ENCODE data around the gene MTNR1B. TPM values are rescaled to one million over a fixed set of nuclear protein-coding genes. Genes with fewer than 3 reads are reported as not detected.

The MTNR1B gene
- total and polyA plus RNA-seq, 2 of the 13 experiments (the other 11 are each of a cell fraction or from before 2014, with no cell fraction given), result not detected

DNA sequence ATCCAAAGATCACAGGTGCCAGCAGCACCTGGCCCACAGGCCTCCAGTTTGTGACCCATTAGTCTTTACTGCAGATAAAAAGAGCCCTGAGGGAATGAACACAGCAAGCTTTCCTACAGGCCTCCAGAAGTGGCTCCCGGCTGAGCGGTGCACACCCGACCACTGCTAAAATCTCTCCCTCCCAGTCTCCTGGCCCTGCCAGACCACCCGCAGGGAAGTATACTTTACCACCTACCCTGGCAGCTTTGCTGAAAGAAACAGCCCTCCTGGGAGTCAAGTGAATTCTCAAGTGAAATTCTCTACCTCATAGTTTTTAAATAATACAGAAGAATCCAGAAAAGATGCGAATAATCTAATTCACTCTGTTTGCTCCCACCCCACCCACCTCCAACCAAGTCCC, 15.4 kb upstream of the MTNR1B start:
- Histone ChIP-seq H3K36me3 (replicated peaks in 1 of 2; ENCODE audit: control insufficient read depth in 1 of 2, insufficient read depth in 2 of 2, low read length in 2 of 2) (no peaks in the 10 kb centered on the region), H3K9ac (ENCODE audit: insufficient read depth, low read depth, low read length) (no peak overlapping the region), H3K4me3 (replicated peaks in 1 of 3; ENCODE audit: insufficient read depth in 1 of 3, low read depth in 2 of 3, low read length in 3 of 3) (no peak overlapping the region), H3K9me3 (ENCODE audit: low read length) (no peaks in the 10 kb centered on the region; the same call in 1 of the 2 replicates), H3K27ac (ENCODE audit: extremely low read length, insufficient read depth, low read length) (no peak overlapping the region), H2AFZ (ENCODE audit: low read length) (no peak overlapping the region), H3K79me2 (ENCODE audit: insufficient read depth, low read length) (no peaks in the 10 kb centered on the region), H4K20me1 (ENCODE audit: insufficient read depth, low read length) (no peaks in the 10 kb centered on the region), H3K27me3 (ENCODE audit: control insufficient read depth in 1 of 2, insufficient read depth in 2 of 2, low read length in 2 of 2) (no peaks in the 10 kb centered on the region; a peak in 1 of 5 replicates), H3K4me2 (ENCODE audit: low read depth, low read length) (no peak overlapping the region), H3K4me1 (ENCODE audit: insufficient read depth, low read length) (peaks cover 2% of the 10 kb centered on the region)
- in situ Hi-C loops (cut with HindIII; ENCODE audit: extremely low pct_ligation_motif_present, low pct_unique_long_range_greater_than_20kb) (no loop called here), intact Hi-C loops (cut with micrococcal nuclease; ENCODE audit: unreplicated experiment) (no loop called here)
- 61% methylated on average over 4 of the region's 5 CpGs for WGBS (ENCODE audit: low lambda C conversion rate)
- TF ChIP-seq, protein P1, sequence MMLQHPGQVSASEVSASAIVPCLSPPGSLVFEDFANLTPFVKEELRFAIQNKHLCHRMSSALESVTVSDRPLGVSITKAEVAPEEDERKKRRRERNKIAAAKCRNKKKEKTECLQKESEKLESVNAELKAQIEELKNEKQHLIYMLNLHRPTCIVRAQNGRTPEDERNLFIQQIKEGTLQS (CRISPR knock-in tag; IDR thresholded peaks at IDR 0.05), result no peak
- TF ChIP-seq FOSL1 (CRISPR knock-in tag; IDR thresholded peaks at IDR 0.05; ENCODE audit: borderline replicate concordance) (no peak), ZBTB20 (CRISPR knock-in tag; IDR thresholded peaks at IDR 0.05; ENCODE audit: borderline replicate concordance, low read depth) (no peak)
- ChIA-PET POLR2A (no interaction called here), CTCF (ENCODE audit: low intra/inter-chr PET ratio, low total read pairs) (no interaction called here)
- ATAC-seq, result no peak
- no peak for DNase-seq (ENCODE audit: low spot score)
- no peak for FAIRE-seq
- no TSS peak for BruUV-seq (replicated peaks)

DNA sequence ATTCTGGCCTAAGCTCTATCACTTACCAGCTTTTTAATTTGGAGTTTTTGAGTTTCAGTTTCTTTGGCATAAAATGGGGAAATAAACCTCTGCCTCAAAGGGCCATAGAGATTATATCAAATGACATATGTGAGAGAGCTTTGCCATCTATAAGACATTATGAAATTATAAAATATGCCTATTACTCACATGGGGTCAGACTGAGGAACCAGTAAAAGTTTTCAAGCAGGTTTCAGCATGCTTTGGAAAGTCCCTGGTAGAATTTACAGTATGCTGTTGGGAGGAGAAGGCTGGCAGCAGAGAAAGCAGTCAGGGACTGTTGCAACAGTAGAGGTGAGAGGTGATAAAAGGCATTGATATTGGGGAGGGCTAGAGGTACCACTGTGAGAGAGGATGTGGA, 13.6 kb upstream of the MTNR1B start:
- no peaks in the 10 kb centered on the region for H3K4me1 ChIP-seq (ENCODE audit: insufficient read depth, low read length)
- no peak overlapping the region for H2AFZ ChIP-seq (ENCODE audit: low read length)
- in situ Hi-C loops (cut with HindIII; ENCODE audit: extremely low pct_ligation_motif_present, low pct_unique_long_range_greater_than_20kb) (no loop called here), intact Hi-C loops (cut with micrococcal nuclease; ENCODE audit: unreplicated experiment) (no loop called here)
- H3K4me2 ChIP-seq (ENCODE audit: low read depth, low read length), result no peak overlapping the region
- no peak overlapping the region for H3K4me3 ChIP-seq (replicated peaks in 1 of 3; ENCODE audit: insufficient read depth in 1 of 3, low read depth in 2 of 3, low read length in 3 of 3)
- H3K9ac ChIP-seq (ENCODE audit: insufficient read depth, low read depth, low read length), result no peak overlapping the region
- CTCF ChIA-PET (ENCODE audit: low intra/inter-chr PET ratio, low total read pairs), result no interaction called here
- no peak for ATAC-seq
- POLR2A ChIA-PET, result no interaction called here
- H3K36me3 ChIP-seq (replicated peaks in 1 of 2; ENCODE audit: control insufficient read depth in 1 of 2, insufficient read depth in 2 of 2, low read length in 2 of 2), result no peaks in the 10 kb centered on the region
- no peaks in the 10 kb centered on the region for H3K9me3 ChIP-seq (ENCODE audit: low read length)
- no TSS peak for BruUV-seq (replicated peaks)
- no peaks in the 10 kb centered on the region for H3K79me2 ChIP-seq (ENCODE audit: insufficient read depth, low read length)
- no peaks in the 10 kb centered on the region; a peak in 1 of 5 replicates for H3K27me3 ChIP-seq (ENCODE audit: control insufficient read depth in 1 of 2, insufficient read depth in 2 of 2, low read length in 2 of 2)
- TF ChIP-seq, protein P2, sequence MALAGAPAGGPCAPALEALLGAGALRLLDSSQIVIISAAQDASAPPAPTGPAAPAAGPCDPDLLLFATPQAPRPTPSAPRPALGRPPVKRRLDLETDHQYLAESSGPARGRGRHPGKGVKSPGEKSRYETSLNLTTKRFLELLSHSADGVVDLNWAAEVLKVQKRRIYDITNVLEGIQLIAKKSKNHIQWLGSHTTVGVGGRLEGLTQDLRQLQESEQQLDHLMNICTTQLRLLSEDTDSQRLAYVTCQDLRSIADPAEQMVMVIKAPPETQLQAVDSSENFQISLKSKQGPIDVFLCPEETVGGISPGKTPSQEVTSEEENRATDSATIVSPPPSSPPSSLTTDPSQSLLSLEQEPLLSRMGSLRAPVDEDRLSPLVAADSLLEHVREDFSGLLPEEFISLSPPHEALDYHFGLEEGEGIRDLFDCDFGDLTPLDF (CRISPR knock-in tag; IDR thresholded peaks at IDR 0.05), result no peak
- TF ChIP-seq, protein P3, sequence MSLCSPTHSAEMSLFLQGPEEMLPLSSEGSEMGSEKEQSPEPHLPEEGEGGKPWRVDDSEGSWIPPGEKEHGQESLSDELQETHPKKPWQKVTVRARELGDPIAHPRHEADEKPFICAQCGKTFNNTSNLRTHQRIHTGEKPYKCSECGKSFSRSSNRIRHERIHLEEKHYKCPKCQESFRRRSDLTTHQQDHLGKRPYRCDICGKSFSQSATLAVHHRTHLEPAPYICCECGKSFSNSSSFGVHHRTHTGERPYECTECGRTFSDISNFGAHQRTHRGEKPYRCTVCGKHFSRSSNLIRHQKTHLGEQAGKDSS (CRISPR knock-in tag; IDR thresholded peaks at IDR 0.05; ENCODE audit: borderline replicate concordance, low read depth), result no peak
- TF ChIP-seq ZNF263 (CRISPR knock-in tag; IDR thresholded peaks at IDR 0.05) (no peak), BCL6 (CRISPR knock-in tag; IDR thresholded peaks at IDR 0.05) (no peak), PCBP1 (IDR thresholded peaks at IDR 0.05; ENCODE audit: borderline replicate concordance, low read depth, low read length) (no peak), MATR3 (CRISPR knock-in tag; IDR thresholded peaks at IDR 0.05) (no peak), ZNF44 (CRISPR knock-in tag; IDR thresholded peaks at IDR 0.05) (no peak)
- H4K20me1 ChIP-seq (ENCODE audit: insufficient read depth, low read length), result no peaks in the 10 kb centered on the region
- no peak for DNase-seq (ENCODE audit: low spot score)
- no peak overlapping the region for H3K27ac ChIP-seq (ENCODE audit: extremely low read length, insufficient read depth, low read length)
- FAIRE-seq, result no peak
